PFSK-1 (cell line): ENCODE results near the gene AAK1. TPM values are rescaled to one million over a fixed set of nuclear protein-coding genes. Genes with fewer than 3 reads are reported as not detected.

ENCODE experiments used
- FOXP2 ChIP-seq: optimal IDR thresholded peaks from 2 replicates; pipeline ENCODE3; 2011; ENCODE audit warnings: borderline replicate concordance, control low read depth, inconsistent platforms; ENCODE audit not compliant: insufficient read depth; ENCODE audit errors: extremely low read length, extremely low read depth
- POLR2AphosphoS5 ChIP-seq: IDR thresholded peaks from 2 replicates; pipeline ENCODE4 v1.6.1; 2012; ENCODE audit warnings: low read depth, mild to moderate bottlenecking, control low read depth, low read length, moderate library complexity
- SIN3A ChIP-seq: IDR thresholded peaks from 2 replicates; pipeline ENCODE4 v1.6.1; 2012; ENCODE audit warnings: mild to moderate bottlenecking, low read length, moderate library complexity, borderline replicate concordance; ENCODE audit not compliant: insufficient read depth
- TAF1 ChIP-seq: IDR thresholded peaks from 2 replicates; pipeline ENCODE4 v1.6.1; 2012; ENCODE audit warnings: low read length, control low read depth, borderline replicate concordance; ENCODE audit not compliant: insufficient read depth
- polyA plus RNA-seq: library from polyadenylated mRNA; unstranded; fragments of >200 nt; gene quantifications from one replicate; pipeline ENCODE4 v1.2.1, GENCODE V29; 2012; ENCODE audit warnings: low read depth, missing spikeins; ENCODE audit not compliant: insufficient read length
- TF ChIP-seq, protein P1 (sequence below), 2 experiments: IDR thresholded peaks; 2 replicates each; pipeline versions ENCODE4 v1.6.1 to v1.8.0; 2011 to 2012; ENCODE audit warnings: low read depth in 2 of 2, low read length in 2 of 2, control low read depth in 1 of 2, inconsistent platforms in 1 of 2, mild to moderate bottlenecking in 1 of 2, moderate library complexity in 1 of 2; ENCODE audit not compliant: insufficient read depth in 1 of 2

Gene AAK1
- 25.8 TPM for polyA plus RNA-seq

DNA sequence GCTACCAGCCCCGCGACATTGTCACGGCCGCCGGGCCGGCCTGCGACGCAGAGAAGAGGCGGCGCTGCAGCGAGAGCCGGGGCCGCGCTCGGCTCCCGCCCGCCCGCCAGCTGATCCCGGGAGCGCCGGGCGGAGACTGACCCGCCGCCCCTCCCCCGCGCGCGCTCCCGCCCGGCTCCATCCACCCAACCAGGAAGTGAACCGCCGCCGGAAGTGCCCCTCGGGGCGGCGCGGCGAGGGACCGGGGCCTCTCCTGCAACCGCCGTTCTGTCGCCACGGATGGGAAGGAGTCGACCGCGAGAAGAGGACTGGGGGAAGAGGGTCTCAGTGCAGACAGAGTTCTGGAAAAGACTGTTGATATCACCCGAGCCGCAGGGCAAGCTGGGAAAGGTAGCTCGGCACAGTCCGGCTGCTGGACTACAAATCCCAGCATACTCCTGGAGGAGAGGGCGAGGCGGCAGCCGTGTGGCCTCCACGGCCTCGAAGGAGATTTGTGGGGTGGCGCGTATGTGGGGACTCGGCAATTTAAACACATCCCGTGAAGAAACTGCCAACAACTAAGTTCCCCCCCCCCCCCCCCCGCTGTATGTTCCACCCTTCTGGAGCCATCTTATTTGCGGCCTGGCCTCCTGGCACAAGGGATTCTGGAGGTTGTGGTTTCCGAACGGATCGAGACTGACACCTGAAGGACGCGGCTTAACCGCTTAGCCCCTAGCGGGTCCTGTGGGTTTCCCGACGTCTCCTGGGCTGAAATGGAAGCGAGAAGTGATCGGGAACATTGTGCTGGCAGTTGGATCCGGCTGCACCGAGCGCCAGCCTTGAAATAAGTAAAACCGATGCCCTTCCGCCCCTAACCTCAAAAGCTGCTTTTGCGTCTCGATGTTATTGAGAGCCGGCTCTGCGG is at the start of gene AAK1:
Gene AAK1 (minus strand): TSS at position 138 of the 904 bp plus-strand sequence. CDS start 699 bp downstream, outside the sequence.
- TF ChIP-seq POLR2AphosphoS5 (peak; percentile 75), TAF1 (peak; percentile 85), FOXP2 (no peak), SIN3A (peak; percentile 68; the same call in 1 of the 2 replicates)
- TF ChIP-seq, protein P1, sequence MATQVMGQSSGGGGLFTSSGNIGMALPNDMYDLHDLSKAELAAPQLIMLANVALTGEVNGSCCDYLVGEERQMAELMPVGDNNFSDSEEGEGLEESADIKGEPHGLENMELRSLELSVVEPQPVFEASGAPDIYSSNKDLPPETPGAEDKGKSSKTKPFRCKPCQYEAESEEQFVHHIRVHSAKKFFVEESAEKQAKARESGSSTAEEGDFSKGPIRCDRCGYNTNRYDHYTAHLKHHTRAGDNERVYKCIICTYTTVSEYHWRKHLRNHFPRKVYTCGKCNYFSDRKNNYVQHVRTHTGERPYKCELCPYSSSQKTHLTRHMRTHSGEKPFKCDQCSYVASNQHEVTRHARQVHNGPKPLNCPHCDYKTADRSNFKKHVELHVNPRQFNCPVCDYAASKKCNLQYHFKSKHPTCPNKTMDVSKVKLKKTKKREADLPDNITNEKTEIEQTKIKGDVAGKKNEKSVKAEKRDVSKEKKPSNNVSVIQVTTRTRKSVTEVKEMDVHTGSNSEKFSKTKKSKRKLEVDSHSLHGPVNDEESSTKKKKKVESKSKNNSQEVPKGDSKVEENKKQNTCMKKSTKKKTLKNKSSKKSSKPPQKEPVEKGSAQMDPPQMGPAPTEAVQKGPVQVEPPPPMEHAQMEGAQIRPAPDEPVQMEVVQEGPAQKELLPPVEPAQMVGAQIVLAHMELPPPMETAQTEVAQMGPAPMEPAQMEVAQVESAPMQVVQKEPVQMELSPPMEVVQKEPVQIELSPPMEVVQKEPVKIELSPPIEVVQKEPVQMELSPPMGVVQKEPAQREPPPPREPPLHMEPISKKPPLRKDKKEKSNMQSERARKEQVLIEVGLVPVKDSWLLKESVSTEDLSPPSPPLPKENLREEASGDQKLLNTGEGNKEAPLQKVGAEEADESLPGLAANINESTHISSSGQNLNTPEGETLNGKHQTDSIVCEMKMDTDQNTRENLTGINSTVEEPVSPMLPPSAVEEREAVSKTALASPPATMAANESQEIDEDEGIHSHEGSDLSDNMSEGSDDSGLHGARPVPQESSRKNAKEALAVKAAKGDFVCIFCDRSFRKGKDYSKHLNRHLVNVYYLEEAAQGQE (IDR thresholded peaks at IDR 0.05; ENCODE audit: insufficient read depth in 1 of 2, low read depth in 2 of 2, low read length in 2 of 2): peak in 1 of 2 experiments; percentile 56; a peak in 1 of 4 replicates

DNA sequence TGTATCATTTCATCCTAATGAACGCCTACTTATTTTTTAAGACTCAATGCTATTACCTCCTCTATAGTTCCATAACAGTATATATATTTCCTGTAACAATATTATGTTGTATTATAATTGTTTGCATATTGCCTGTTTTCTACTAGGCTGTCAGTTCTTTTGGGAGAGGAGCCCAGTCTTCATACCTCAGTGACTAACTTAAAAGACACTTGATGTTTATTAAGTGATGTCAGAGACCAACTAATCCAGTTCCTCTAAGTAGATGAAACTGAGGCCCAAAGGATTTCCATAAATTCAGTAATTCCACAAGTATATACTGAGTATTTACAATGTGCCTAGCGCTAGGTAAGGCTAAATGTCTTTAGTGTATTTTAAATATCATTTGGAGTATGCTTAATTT is 48.9 kb upstream of the AAK1 start:
- TF ChIP-seq, protein P1 (IDR thresholded peaks at IDR 0.05; ENCODE audit: insufficient read depth in 1 of 2, low read depth in 2 of 2, low read length in 2 of 2): no peak
- no peak for TF ChIP-seq TAF1

DNA sequence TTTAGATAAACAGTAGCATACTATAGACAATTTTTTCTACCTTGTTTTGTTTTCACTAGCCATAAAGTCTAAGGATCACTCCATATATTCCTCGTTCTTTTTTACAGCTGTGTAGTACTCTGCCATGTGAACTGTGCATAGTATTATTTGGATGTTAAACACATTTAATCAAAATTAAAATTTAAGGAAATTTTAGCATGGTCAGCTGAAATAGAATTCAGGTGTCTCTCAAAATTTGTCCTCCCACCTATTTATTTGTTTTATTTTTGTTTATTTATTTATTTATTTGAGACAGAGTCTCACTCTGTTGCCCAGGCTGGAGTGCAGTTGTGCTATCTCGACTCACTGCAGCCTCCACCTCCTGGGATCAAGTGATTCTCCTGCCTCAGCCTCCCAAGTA is 46.4 kb upstream of the AAK1 start:
- TF ChIP-seq POLR2AphosphoS5: no peak
- no peak for TF ChIP-seq SIN3A
- TF ChIP-seq, protein P1 (IDR thresholded peaks at IDR 0.05; ENCODE audit: insufficient read depth in 1 of 2, low read depth in 2 of 2, low read length in 2 of 2): no peak
- TF ChIP-seq TAF1: no peak
- no peak for TF ChIP-seq FOXP2

DNA sequence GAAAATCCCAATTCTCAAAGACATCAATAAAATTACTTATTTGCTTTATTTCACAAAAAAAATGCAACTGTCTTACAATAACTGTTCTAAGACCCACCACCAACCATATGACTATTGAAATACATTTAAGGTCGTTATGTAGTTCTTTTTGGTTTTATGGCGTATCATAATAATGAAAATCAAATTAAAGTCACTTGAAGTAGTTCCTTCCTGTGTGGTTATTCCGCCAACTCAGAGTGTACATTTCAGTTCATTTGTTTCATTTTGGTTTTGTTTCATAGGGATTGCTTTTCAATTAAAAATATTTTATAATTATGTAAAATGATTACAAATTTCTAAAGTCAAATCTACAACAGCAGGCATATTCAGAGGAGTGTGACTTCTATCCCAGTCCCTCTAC is 45.9 kb upstream of the AAK1 start:
- TF ChIP-seq TAF1 (no peak), SIN3A (no peak), POLR2AphosphoS5 (no peak), FOXP2 (no peak)
- TF ChIP-seq, protein P1 (IDR thresholded peaks at IDR 0.05; ENCODE audit: insufficient read depth in 1 of 2, low read depth in 2 of 2, low read length in 2 of 2): no peak
